Amniotic stem cell (primary cell): ENCODE measurements around the gene SNTG2.
"Not testable (repeated sequence)": the region's sequence is repeated elsewhere in the genome, so short reads cannot be mapped to it uniquely, and the experiment has no call there.

Experiments
- DNase-seq: peaks from one replicate; lab custom pipeline; 2025; lab: John Stamatoyannopoulos, UW

SNTG2 gene

GRCh38 chr2:1192121-1192520 is 241.5 kb downstream of the SNTG2 start:
- DNase-seq, result no peak

DNA sequence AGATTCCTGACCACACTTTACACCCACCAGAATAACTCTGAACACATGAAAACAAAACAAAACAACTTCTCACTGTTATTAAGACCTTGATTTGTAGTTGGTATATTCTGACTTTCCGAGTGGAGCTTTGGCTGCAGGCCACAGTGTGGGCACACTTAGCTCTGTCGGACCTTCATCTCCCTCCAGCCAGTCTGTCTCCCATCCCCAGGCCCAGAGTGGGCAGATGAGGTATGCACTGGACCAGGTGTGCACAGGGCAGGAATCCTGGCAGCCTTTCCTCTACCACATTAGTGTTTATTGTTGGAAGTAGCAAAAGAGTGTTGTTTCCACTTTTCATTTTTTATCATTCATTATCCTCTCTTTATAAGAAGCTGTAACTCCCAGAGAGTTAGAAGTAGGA is 243.2 kb downstream of the SNTG2 start:
- DNase-seq, result no peak

DNA sequence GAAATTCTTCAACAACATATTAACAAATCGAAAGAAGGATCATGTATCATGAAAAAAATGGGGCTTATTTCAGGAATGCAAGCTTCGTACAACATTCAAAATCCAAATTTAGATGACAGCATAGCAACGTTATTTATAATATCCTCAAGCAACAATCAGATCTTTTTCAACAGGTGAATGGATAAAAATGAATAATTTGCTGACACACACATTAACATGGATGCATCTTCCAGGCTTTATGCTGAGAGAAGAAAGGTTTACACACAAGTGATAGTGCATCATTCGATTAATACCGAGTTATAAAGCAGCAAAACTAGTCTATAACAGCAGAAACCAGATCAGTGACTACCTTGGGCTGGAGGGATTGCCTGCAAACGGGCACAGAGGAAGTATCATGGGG is 253.1 kb downstream of the SNTG2 start:
- DNase-seq, result no peak

DNA sequence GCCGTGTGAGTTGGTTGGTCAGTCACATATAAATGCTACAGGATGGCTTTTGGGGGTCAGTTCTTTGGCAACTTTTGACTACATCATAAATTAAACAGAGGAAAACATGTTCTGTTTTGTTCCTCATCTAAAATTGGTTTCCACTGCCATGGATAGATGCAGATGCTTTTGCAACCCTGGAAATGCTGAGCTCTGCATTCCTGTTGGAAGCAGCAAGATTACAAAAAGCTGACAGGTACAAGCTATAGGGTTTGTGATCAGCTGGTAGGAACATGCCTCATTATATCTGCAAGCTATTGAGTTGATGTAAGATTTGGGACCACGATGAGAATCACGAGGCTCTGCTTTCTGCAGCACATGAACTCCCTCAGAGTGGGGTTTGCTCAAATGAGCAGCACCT is 255.2 kb downstream of the SNTG2 start:
- no peak for DNase-seq

- DNase-seq, result no peak
Observed at GRCh38 chr2:1207962-1208510, 257.4 kb downstream of the SNTG2 start.

DNA sequence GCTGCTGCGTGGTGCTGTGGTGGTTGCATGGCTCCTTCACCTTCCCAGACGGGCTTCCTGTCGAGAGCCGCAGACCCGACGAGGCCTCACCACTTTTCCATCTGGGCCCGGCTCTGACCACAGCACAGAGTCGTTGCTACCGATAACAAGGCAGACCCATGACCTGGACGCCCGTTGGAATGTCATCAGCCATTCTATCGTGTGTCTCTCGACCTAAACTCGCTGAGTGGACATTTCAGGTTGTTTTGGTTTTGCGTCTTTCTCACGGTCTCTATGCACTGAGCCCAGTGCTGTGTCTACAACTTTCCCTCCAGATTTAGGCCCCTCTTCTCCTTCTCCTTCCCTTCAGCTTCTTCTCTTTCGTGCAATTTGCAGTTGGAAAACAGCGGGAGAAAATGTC is 257.9 kb downstream of the SNTG2 start:
- no peak for DNase-seq

DNA sequence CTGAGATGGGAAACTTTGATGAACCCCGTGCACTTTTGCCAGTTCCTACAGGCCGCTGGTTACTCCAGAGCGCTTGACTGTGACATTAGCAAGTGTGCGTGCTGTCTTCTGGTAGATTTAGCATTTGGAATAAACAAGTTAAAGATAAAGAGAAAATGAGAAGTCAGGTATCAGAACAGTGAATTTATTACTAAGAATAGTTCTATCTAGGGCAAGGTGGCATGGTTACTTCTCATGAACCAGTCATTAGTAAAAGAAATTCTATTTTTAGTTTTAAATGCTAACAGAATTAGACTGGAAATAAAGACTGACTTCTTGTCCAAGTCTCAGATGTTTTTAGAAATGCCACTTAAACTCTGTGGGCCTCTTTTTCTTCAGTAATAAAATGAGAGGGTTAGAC is 258.6 kb downstream of the SNTG2 start:
- DNase-seq, result no peak

DNA sequence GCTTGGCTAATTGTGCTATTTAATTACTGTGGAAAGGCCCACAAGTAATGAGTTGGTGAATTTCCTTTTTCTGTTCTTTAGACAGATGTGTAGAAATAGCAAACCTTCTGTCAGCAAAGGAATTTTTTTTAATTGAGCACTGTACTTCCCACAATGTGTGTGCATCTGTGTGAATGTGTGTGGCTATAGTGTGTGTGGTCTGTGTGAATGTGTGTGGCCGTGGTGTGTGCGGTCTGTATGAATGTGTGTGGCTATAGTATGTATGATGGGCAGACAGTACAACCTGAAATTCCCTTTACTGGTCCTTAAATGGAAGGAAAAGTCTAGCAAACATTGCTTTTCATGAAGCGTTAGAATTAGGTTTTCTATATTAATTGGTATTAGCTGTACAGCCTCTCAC is 259.1 kb downstream of the SNTG2 start:
- DNase-seq, result no peak

DNA sequence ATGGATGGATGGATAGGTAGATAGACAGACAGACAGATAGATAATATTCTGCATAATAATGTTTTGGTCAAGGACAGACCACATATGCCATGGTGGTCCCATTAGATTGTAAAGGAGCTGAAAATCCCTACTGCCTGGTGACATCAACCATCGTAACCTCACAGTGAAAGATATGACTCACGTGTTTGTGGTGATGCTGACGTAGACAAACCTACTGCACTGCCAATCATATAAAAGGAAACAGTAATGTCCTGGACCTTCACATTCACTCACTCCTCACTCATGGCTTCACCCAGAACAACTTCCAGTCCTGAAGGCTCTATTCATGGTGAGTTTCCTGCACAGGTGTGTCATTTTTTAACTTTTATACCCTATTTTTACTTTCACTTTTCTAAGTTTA is 259.7 kb downstream of the SNTG2 start:
- DNase-seq, result no peak

DNA sequence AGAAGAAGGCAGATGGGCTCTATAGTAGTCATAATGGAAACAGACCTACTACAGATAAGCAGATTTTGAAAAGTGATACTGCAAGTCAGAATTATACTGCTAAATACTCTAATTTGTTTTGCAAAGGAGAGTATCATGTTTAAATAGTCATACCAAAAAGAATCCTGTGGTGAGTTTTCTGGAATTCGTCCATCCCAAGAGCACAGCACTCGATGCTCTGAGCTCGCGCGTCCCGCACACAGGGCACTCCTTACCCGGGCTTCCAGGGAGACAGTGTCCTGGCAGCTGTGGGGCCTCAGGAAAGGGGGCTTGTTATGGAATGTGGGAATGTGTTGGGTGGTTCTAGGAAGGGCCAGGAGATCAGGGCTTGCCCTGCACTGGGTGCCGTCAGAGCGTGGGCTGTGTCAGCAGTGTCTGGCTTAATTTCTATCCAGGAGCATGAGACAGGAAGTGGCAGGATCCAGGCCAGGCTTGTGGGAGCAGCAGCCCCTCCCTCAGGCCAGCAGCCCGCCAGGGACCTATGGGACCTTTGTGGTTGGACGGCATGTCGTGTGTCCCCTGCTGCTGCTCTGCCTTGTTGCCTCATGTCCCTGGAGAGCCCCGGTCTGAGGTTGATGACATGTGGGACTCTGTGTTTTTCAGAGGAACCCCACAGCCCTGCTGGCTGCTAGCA is 269.4 kb downstream of the SNTG2 start:
- DNase-seq, result peak; percentile 5

- no peak for DNase-seq
Observed at GRCh38 chr2:1222056-1222455, 271.4 kb downstream of the SNTG2 start.

- no peak for DNase-seq
Observed at GRCh38 chr2:1223791-1224190, 273.1 kb downstream of the SNTG2 start.

- no peak for DNase-seq
Observed at GRCh38 chr2:1224901-1225300, 274.3 kb downstream of the SNTG2 start.

GRCh38 chr2:1226766-1227165 is 276.1 kb downstream of the SNTG2 start:
- DNase-seq, result no peak

DNA sequence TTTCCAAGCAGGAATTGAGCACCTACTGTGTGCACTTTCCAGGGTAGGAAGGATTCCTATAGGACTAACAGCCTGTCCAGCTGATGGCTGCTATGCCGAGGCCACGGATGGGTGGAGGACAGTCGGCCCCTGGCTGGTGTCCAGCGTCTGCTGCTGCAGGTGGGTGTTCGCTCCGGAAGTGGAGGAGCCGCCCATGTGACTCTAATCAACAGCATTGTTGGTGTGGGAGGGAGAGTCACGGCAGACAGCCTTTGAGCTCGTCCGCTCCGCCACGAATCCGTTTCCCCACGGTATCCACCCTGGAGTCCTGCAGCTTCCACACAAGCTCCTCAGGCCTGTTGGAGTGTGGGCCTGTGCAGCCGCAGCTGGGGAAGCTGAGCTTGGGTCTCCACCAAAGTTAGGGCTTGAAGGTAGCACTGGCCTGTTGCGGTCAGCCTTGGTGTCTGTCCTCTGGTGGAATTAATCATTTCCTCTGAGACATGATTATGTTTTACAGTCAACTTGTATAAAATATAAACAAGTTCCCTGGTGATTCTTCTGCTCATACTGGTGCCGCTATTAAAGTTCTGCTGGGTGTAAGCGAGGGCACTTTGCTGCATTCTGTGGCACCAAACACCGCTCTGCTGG is 276.7 kb downstream of the SNTG2 start:
- no peak for DNase-seq

- not testable (repeated sequence) for DNase-seq
Observed at GRCh38 chr2:1229596-1229995, 278.9 kb downstream of the SNTG2 start.

DNA sequence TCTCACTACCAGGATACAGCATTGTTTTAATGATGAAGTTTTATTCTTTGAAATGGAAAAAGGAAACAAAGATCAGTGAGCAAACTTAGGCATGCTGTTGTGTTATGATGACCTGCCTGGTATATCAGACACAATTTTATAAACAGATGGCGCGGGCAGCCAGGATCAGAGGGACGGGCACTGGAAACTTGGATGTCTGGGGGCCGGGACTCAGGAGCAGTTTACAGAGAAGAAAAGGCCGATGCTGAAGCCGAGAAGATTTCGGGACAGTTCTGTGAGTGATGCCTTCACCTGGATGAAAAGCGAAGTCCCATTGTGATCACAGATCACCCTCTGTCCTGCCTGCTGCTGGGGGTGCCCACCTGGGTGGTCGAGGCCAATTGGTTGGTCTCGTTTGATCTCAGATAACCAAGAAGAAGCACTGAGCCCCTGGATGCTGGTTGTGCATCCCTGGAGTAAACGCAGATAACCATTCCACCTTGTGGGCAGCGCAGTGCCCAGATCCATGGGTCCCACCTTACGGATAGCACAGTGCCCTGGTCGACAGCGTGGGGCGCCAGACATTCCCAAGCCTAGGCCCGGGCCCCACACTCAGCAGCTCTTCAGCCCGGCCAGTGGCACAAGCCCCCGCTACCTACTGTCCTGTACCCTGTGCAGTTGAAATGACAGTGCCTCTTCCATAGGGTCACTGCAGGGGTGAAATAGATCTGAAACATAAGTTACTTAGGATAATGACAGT is 279.7 kb downstream of the SNTG2 start:
- DNase-seq, result no peak

DNA sequence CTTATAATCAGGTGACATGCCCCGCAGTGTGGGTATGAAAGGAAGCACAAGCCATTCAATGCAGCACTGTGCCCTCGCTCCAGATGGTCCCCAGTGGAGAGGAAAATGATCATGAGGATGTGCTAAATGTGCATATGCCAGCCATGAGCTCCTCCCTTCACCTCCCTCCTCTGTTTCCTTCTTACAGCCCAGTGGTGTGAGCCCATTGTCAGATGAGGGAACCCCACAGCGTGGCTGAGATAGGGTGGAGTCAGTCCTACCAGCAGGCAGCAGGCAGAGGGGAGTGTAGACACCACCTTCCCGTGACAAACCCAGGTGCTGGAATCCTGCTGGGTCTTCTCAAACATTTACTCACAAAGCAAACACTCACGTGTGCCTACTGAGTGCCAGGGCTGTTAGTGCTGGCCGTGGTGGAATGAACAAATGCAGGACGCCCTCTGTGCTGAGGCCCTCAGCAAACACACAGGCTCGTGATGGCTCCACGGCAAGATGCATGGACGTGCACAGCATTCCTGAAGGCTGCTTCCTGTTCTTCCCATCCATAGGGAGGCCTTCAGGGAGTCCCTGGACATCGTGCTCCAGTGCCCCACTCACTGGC is 280.9 kb downstream of the SNTG2 start:
- DNase-seq, result no peak

DNA sequence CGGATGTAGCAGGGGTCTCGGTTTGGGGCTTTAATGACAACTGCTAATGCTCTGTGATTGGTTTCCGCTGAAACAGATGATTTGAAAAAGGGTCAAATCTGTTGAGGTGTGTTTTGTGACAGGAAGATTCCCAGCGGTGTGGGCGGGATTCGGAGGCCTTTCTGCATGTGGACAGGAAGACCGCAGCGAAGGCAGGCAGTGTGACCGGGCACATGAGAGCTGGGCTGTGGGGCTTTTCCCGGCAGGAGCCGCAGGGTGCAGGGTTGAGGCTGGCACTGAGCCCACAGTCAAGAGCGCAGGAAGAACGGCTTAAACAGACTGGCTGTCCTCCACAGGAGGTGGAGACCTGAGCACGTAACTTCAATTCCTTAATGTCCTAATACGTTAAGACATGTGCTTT is 282.6 kb downstream of the SNTG2 start:
- DNase-seq, result no peak

- DNase-seq, result no peak
Observed at GRCh38 chr2:1234731-1235308, 284.2 kb downstream of the SNTG2 start.

DNA sequence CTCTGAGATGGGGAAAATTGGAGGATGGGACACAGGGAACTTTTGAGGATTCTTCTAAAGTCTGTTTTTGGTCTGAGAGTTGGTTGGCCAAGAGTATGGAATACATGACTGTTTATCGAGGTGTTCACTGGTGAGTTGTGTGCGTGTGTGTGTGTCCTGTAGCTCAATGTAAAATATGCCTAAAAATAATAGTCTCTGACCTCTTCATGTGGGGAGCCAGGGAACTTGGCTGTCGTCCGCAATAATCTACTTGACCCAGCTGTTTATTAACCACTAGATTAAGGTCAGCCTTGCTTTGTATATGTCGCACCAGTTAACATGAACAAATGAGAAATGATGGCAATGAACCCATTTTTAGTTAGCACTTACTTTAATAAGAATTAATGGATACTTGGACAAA is 285.2 kb downstream of the SNTG2 start:
- no peak for DNase-seq

GRCh38 chr2:1236606-1237005 is 286.0 kb downstream of the SNTG2 start:
- DNase-seq, result no peak
